GM18498 (cell line): ENCODE data around the gene CLEC4D.
"Not testable (repeated sequence)": the region's sequence is repeated elsewhere in the genome, so short reads cannot be mapped to it uniquely, and the experiment has no call there.

Experiments used
- ATAC-seq: cut with Tn5 transposase; IDR thresholded peaks from one replicate; pipeline ENCODE4 v1.9.1; 2021; ENCODE audit warnings: mild to moderate bottlenecking, moderate library complexity; ENCODE audit not compliant: unreplicated experiment

CLEC4D gene

GRCh38 chr12:8527250-8528130, 14.2 kb downstream of the CLEC4D start:
- ATAC-seq = no peak

- ATAC-seq = no peak
Measured at GRCh38 chr12:8532045-8532444, 18.7 kb downstream of the CLEC4D start.

GRCh38 chr12:8537820-8538219, 24.5 kb downstream of the CLEC4D start:
- not testable (repeated sequence) for ATAC-seq

GRCh38 chr12:8540831-8541230, 27.5 kb downstream of the CLEC4D start, which contains the start of gene CLEC4E:
TSS of gene CLEC4E (minus strand) at chr12:8540905. CDS start at chr12:8540797, 108 bp downstream.
- ATAC-seq = not testable (repeated sequence)

GRCh38 chr12:8541562-8541961, 28.3 kb downstream of the CLEC4D start:
- no peak for ATAC-seq

- ATAC-seq = no peak
Measured at GRCh38 chr12:8544295-8544694, 31.0 kb downstream of the CLEC4D start.

GRCh38 chr12:8546591-8546990, 33.3 kb downstream of the CLEC4D start:
- no peak for ATAC-seq

GRCh38 chr12:8547645-8548044, 34.3 kb downstream of the CLEC4D start:
- no peak for ATAC-seq

- ATAC-seq = no peak
Measured at GRCh38 chr12:8548192-8548591, 34.9 kb downstream of the CLEC4D start.

GRCh38 chr12:8549381-8549780, 36.1 kb downstream of the CLEC4D start:
- ATAC-seq = no peak

GRCh38 chr12:8553088-8553627, 39.9 kb downstream of the CLEC4D start:
- no peak for ATAC-seq

- no peak for ATAC-seq
Measured at GRCh38 chr12:8554451-8555195, 41.3 kb downstream of the CLEC4D start.

- no peak for ATAC-seq
Measured at GRCh38 chr12:8556531-8557097, 43.3 kb downstream of the CLEC4D start.

GRCh38 chr12:8559676-8560075, 46.4 kb downstream of the CLEC4D start:
- no peak for ATAC-seq

GRCh38 chr12:8561011-8561410, 47.7 kb downstream of the CLEC4D start:
- ATAC-seq = no peak

GRCh38 chr12:8562310-8562709, 49.0 kb downstream of the CLEC4D start:
- no peak for ATAC-seq

GRCh38 chr12:8563356-8563755, 50.1 kb downstream of the CLEC4D start:
- ATAC-seq = no peak

- ATAC-seq = no peak
Measured at GRCh38 chr12:8564656-8565055, 51.4 kb downstream of the CLEC4D start.

- not testable (repeated sequence) for ATAC-seq
Measured at GRCh38 chr12:8566052-8566451, 52.7 kb downstream of the CLEC4D start.

- no peak for ATAC-seq
Measured at GRCh38 chr12:8566525-8566924, 53.2 kb downstream of the CLEC4D start.
